ENCODE results near the gene ZXDA.
"Not testable (repeated sequence)": the region's sequence is repeated elsewhere in the genome, so short reads cannot be mapped to it uniquely, and the experiment has no call there.

ZXDA gene, protein sequence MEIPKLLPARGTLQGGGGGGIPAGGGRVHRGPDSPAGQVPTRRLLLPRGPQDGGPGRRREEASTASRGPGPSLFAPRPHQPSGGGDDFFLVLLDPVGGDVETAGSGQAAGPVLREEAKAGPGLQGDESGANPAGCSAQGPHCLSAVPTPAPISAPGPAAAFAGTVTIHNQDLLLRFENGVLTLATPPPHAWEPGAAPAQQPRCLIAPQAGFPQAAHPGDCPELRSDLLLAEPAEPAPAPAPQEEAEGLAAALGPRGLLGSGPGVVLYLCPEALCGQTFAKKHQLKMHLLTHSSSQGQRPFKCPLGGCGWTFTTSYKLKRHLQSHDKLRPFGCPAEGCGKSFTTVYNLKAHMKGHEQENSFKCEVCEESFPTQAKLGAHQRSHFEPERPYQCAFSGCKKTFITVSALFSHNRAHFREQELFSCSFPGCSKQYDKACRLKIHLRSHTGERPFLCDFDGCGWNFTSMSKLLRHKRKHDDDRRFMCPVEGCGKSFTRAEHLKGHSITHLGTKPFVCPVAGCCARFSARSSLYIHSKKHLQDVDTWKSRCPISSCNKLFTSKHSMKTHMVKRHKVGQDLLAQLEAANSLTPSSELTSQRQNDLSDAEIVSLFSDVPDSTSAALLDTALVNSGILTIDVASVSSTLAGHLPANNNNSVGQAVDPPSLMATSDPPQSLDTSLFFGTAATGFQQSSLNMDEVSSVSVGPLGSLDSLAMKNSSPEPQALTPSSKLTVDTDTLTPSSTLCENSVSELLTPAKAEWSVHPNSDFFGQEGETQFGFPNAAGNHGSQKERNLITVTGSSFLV

GRCh38 chrX:57910287-57910912 lies at the start of gene ZXDA:
TSS of gene ZXDA (minus strand) at chrX:57910458. CDS start at chrX:57910420, 38 bp downstream.
- not testable (repeated sequence) for DNase-seq (ENCODE audit: low read depth in 2 of 2, low spot score in 1 of 2)

DNA sequence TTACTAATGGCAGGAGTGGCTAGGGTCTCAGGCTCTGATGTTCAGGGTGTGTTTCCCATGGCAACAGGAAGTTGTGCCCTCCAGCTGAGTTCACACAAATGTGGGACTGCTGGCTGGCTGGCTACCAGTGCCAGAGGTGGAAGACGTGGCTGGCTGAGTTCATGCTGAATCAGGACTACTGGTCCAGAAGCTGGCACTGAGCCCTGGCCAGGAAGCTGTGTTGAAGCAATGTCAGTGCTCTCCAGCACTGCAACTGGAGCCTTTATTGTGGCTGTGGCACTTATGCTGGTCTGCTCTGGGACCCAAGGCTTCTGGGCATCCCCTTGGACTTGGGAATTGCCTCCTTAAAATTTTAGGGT lies 42.0 kb upstream of the ZXDA start:
- DNase-seq (ENCODE audit: low read depth in 2 of 2, low spot score in 1 of 2) = no peak

GRCh38 chrX:57951666-57952319 lies 41.5 kb upstream of the ZXDA start:
- no peak for DNase-seq (ENCODE audit: low read depth in 2 of 2, low spot score in 1 of 2)

GRCh38 chrX:57933321-57933720 lies 23.1 kb upstream of the ZXDA start:
- no peak for DNase-seq (ENCODE audit: low read depth in 2 of 2, low spot score in 1 of 2)

- DNase-seq (ENCODE audit: low read depth in 2 of 2, low spot score in 1 of 2) = no peak
Observed at GRCh38 chrX:57932266-57932665, 22.0 kb upstream of the ZXDA start.

DNA sequence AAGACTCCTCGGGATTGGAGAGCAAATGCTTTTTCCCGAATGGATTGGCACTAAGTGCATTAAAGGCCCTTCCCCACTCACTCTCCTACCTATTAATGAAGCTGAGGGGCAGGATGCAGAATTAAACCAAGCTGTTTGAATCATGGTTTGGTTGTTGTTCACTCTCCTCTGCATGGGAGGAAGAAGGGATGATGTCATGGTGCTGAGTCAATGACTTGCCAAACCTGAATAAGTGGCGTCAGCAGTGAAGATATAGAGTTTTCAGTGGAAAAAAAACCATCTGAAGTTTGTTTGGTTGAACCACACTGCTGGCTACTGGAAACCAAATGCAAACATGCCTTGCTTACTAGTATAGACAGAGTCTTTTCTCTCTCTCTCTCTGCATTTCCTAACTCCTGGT lies 19.8 kb upstream of the ZXDA start:
- DNase-seq (ENCODE audit: low read depth in 2 of 2, low spot score in 1 of 2) = no peak

- no peak for DNase-seq (ENCODE audit: low read depth in 2 of 2, low spot score in 1 of 2)
Observed at GRCh38 chrX:57929373-57929772, 19.1 kb upstream of the ZXDA start.

DNA sequence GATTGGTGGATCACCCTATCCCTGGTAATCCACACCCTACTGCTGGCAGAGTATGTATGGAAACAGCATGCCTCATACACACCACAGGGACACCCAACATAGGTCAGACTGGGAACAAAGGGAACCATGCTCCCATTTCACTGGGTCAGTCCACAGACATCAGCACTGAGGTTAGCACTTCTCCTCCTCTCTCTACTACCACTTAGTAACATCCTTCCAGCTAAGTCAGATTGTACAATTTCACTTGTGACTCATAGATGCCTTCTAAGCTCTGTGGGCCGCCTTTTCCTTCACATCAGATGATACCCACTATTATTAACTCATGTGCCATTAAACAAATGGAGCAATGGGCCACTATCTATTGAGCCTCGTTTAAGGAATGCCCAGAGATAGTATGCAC lies 15.5 kb upstream of the ZXDA start:
- DNase-seq (ENCODE audit: low read depth in 2 of 2, low spot score in 1 of 2) = no peak

GRCh38 chrX:57918750-57919436 lies 8.6 kb upstream of the ZXDA start:
- no peak for DNase-seq (ENCODE audit: low read depth in 2 of 2, low spot score in 1 of 2)

- no peak for DNase-seq (ENCODE audit: low read depth in 2 of 2, low spot score in 1 of 2)
Observed at GRCh38 chrX:57915680-57916079, 5.4 kb upstream of the ZXDA start.

- DNase-seq (ENCODE audit: low read depth in 2 of 2, low spot score in 1 of 2) = not testable (repeated sequence)
Observed at GRCh38 chrX:57909595-57910286, 517 bp downstream of the ZXDA start.

- DNase-seq (ENCODE audit: low read depth in 2 of 2, low spot score in 1 of 2) = not testable (repeated sequence)
Observed at GRCh38 chrX:57908972-57909594, 1.2 kb downstream of the ZXDA start.

GRCh38 chrX:57906790-57907189 lies 3.5 kb downstream of the ZXDA start:
- no peak for DNase-seq (ENCODE audit: low read depth in 2 of 2, low spot score in 1 of 2)

DNA sequence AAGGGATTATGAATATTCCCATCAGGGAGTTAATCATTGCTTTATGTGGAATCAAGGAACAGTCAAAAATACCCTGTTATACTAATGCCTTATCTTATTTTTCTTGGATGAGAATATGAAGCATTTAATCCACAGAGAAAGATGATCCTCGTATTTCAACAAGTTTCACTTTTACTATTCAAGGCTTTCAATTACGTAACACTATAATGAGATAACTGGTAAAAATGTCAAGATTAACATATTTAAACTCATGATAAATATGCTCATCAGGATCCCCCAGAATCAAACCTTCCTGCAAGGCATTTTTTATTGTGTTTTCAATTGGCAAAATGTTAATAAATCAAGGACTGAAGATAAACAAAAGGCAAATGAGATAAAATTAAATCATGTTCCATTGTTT lies 5.1 kb downstream of the ZXDA start:
- DNase-seq (ENCODE audit: low read depth in 2 of 2, low spot score in 1 of 2) = no peak

DNA sequence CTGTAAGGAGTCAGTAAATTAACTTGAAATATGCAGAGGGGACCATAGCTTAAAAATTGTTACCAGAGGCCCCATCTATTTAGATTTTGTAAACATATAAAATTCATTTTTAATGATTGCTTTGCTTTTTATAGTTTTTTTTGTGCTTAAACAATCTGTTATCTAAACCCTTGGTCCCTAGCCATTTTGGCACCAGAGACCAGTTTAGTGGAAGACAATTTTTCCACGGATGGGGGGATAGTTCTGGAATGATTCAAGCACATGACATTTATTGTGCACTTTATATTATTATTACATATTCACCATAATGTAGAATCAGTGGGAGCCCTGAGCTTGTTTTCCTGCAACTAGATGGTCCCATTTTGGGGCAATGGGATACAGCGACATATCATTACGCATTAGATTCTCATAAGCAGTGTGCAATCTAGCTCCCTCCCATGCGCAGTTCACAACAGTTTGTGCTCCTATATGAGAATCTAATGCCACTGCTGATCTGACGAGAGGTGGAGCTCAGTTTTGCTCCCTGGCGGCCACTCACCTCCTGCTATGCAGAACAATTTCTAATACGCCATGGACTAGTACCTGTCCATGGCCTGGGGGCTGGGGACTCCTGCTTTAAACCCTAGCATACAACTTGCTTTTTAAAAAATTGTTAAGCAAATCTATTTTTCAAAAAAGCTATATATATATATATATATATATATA lies 5.9 kb downstream of the ZXDA start:
- DNase-seq (ENCODE audit: low read depth in 2 of 2, low spot score in 1 of 2) = no peak

- no peak for DNase-seq (ENCODE audit: low read depth in 2 of 2, low spot score in 1 of 2)
Observed at GRCh38 chrX:57902633-57903032, 7.6 kb downstream of the ZXDA start.

DNA sequence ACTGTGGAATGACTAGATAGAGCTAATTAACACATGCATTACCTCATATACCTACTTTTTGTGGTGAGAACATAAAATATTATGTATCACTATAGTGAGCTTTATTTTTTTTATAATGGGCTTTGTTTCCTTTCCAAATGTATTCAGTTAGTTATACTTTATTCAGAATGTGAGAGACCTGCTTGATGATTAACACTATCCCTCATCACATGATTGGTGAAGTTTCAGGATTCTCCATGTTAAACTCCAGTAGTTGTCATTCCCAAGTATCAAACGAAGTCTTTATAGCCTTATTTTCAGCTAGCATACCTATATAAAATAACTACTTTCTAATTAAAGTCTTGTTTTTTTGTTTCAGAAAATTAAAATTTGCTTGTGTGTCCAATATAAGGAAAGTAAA lies 8.8 kb downstream of the ZXDA start:
- DNase-seq (ENCODE audit: low read depth in 2 of 2, low spot score in 1 of 2) = no peak

DNA sequence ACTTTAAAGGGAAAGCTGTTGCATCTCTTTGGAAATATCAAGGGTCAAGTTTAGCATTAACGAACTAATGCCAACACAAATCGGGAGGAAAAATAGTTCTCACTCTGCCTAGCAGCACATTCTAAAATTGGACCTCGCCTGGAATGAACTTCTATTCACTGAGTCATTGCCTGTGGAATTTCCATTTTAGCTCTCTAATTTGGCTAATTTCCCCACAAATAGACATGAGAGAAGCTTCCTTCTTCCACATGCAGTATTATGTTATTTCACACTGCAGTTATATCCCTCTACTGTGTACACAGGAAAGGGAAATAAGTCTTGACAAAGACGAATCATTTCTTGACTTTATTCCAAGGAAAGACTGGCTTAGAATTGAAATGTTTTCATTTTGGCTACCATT lies 9.3 kb downstream of the ZXDA start:
- no peak for DNase-seq (ENCODE audit: low read depth in 2 of 2, low spot score in 1 of 2)

DNA sequence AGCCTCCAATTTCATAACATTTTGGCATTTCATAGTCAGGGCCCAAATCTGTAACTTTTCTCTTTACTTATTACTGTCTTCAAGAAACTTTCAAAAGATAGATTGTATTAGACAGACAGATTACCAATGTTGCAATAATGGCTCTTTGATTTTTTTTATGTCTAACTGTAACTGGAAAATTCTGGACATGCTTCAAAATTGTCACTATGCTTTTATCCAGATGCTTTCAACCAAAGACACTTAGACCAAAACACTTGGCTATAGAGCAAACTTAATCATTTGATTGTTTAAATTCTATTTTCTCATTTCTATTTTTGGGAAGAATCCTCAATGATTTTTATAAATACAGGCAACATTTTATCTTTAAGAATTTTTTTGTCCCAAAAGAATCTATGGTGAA lies 10.4 kb downstream of the ZXDA start:
- no peak for DNase-seq (ENCODE audit: low read depth in 2 of 2, low spot score in 1 of 2)

All from stimulated activated CD8-positive, alpha-beta memory T cell treated with anti-CD3 and anti-CD28 coated beads, Interleukin-4, amount 100 ng/mL, for 4 hours (primary cell).